ENCODE data around the gene CAMP. TPM values are rescaled to one million over a fixed set of nuclear protein-coding genes. Genes with fewer than 3 reads are reported as not detected.
A peak's percentile ranks its signal among the peaks of the same experiment; 100 is the strongest.

Gene CAMP
- not detected for total RNA-seq

GRCh38 chr3:48222616-48223513, at the start of gene CAMP:
TSS of gene CAMP (plus strand) at chr3:48223495. CDS start at chr3:48223512, 17 bp downstream.
- DNase-seq = peak; percentile 29 to 79 (median 44)
- Histone ChIP-seq H3K27ac (no peak within 1 kb of the TSS), H3K36me3 (replicated peaks in 1 of 2; ENCODE audit: insufficient read depth in 1 of 2, low read depth in 2 of 2) (no peaks in the 10 kb centered on the region), H3K27me3 (no peaks in the 10 kb centered on the region), H3K4me3 (no peak within 1 kb of the TSS), H3K4me1 (peaks cover 2% of the 10 kb centered on the region), H3K9me3 (no peaks in the 10 kb centered on the region)
- 66 to 83% methylated on average over 9 to 11 of the region's 11 CpGs for WGBS, 2 donors
- no peak for TF ChIP-seq POLR2A (IDR thresholded peaks at IDR 0.05)
- no peak for TF ChIP-seq CTCF (IDR thresholded peaks at IDR 0.05)
- intact Hi-C loops (cut with DNase I) = no loop called here
- no peak for ATAC-seq

- no peaks in the 10 kb centered on the region for H3K4me1 ChIP-seq
- DNase-seq (no peak), ATAC-seq (no peak)
- TF ChIP-seq CTCF (IDR thresholded peaks at IDR 0.05) (no peak), POLR2A (IDR thresholded peaks at IDR 0.05) (no peak)
- H3K27ac ChIP-seq = no peak overlapping the region
- 91 to 96% methylated on average over 2 of the region's 2 CpGs for WGBS, 2 donors
- H3K27me3 ChIP-seq = no peaks in the 10 kb centered on the region
- no peaks in the 10 kb centered on the region for H3K36me3 ChIP-seq (replicated peaks in 1 of 2; ENCODE audit: insufficient read depth in 1 of 2, low read depth in 2 of 2)
- H3K4me3 ChIP-seq = no peak overlapping the region
- no peaks in the 10 kb centered on the region for H3K9me3 ChIP-seq
- intact Hi-C loops (cut with DNase I) = no loop called here
Observed at GRCh38 chr3:48178072-48178471, 45.2 kb upstream of the CAMP start.

GRCh38 chr3:48180021-48180420, 43.3 kb upstream of the CAMP start:
- H3K4me3 ChIP-seq = no peak overlapping the region
- H3K4me1 ChIP-seq = no peaks in the 10 kb centered on the region
- H3K27ac ChIP-seq = no peak overlapping the region
- ATAC-seq = no peak
- H3K36me3 ChIP-seq (replicated peaks in 1 of 2; ENCODE audit: insufficient read depth in 1 of 2, low read depth in 2 of 2) = no peaks in the 10 kb centered on the region
- no peak for DNase-seq
- H3K9me3 ChIP-seq = no peaks in the 10 kb centered on the region
- no peaks in the 10 kb centered on the region for H3K27me3 ChIP-seq
- TF ChIP-seq CTCF (IDR thresholded peaks at IDR 0.05) (no peak), POLR2A (IDR thresholded peaks at IDR 0.05) (no peak)
- intact Hi-C loops (cut with DNase I) = no loop called here
- WGBS, 2 donors = 93 to 96% methylated on average over 5 of the region's 5 CpGs

DNA sequence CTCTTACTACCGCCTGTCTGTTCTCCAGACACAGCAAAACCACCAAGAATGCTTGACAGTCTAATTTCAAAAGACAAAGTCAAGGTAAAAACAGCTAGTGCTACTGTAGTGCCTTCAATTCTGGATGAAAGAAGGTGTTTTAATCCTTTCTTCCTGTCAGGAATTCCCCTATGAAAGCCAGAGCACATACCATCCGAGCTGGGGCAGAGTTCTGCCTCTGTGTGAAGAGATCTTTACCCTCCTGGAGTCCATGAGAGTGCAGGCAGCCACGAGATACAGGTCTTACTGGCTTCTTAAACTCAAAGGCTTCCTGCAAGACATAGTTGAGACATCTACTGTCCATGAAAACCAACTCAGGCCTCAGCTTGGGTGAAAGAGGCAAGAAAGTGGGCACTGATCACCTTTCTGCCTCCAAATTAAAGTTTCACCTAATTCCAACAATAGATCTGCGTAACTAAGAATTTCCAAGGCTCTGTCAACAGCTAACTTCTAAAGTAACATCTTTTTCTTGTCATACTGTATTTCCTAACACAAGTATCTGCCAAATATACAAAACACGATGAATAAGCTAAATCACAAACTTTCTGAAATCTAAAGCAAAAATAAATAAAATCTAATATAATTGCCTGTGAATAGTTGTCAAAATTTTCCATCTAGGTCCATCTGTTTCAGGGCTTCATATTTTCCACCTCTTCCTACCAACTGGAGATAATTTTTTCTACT, 42.6 kb upstream of the CAMP start:
- H3K27ac ChIP-seq = no peak overlapping the region

More for the DNA sequence above, 42.6 kb upstream of the CAMP start:
- intact Hi-C loops (cut with DNase I) = no loop called here
- 88 to 90% methylated on average over 5 of the region's 5 CpGs for WGBS, 2 donors
- Histone ChIP-seq H3K4me3 (no peak overlapping the region), H3K9me3 (no peaks in the 10 kb centered on the region), H3K36me3 (replicated peaks in 1 of 2; ENCODE audit: insufficient read depth in 1 of 2, low read depth in 2 of 2) (no peaks in the 10 kb centered on the region), H3K27me3 (no peaks in the 10 kb centered on the region), H3K4me1 (no peaks in the 10 kb centered on the region)
- ATAC-seq = no peak
- no peak for DNase-seq
- TF ChIP-seq CTCF (IDR thresholded peaks at IDR 0.05) (no peak), POLR2A (IDR thresholded peaks at IDR 0.05) (no peak)

Measured in body of pancreas (tissue), 4 donors.